Right lobe of liver (tissue), 4 donors: ENCODE results near the gene SHISA9.

Experiments used
- POLR2A ChIP-seq: fragments of 450-650 bp; IDR thresholded peaks from one replicate; pipeline ENCODE4 v1.6.1; 2017; ENCODE audit warnings: antibody characterized with exemption, mild to moderate bottlenecking
- TF ChIP-seq, protein P1 (sequence below), 4 donors: fragments of 200-600 bp in 3 of 4; fragments of 450-650 bp in 1 of 4; IDR thresholded peaks; one replicate each; pipeline versions ENCODE4 v1.5.1 to v1.8.0; 2016 to 2022; ENCODE audit warnings: antibody characterized with exemption in 4 of 4, mild to moderate bottlenecking in 2 of 4
- donor health status: DM: no; HTN: no; CAD: no.
- donor health status: DM: no; HTN: no; CAD: no.
- donor health status: DM: no; HTN: yes; CAD: no.

DNA sequence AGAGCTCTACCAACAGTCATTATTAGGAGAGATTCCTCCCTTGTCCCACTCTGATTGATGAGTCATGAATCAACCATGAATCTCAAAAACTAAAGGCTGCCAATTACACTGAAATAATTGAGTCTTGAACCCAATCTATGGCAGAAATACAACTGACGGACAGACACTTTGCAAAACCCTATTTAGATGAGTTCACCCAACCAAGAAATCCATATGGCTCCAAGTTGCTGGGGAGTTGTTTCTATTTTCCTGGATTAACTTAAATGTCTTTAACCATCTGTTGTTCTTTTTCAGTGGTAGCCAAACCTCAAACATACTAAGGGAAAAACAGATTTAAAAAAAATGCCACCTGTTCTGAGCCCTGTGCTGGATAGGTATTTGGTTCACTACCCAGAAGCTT, 151.0 kb downstream of the SHISA9 start:
- TF ChIP-seq POLR2A, result no peak
- TF ChIP-seq, protein P1, sequence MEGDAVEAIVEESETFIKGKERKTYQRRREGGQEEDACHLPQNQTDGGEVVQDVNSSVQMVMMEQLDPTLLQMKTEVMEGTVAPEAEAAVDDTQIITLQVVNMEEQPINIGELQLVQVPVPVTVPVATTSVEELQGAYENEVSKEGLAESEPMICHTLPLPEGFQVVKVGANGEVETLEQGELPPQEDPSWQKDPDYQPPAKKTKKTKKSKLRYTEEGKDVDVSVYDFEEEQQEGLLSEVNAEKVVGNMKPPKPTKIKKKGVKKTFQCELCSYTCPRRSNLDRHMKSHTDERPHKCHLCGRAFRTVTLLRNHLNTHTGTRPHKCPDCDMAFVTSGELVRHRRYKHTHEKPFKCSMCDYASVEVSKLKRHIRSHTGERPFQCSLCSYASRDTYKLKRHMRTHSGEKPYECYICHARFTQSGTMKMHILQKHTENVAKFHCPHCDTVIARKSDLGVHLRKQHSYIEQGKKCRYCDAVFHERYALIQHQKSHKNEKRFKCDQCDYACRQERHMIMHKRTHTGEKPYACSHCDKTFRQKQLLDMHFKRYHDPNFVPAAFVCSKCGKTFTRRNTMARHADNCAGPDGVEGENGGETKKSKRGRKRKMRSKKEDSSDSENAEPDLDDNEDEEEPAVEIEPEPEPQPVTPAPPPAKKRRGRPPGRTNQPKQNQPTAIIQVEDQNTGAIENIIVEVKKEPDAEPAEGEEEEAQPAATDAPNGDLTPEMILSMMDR (IDR thresholded peaks at IDR 0.05), result no peak
